HS-27A (cell line): ENCODE results near the gene TJAP1.
"Not testable (repeated sequence)": the region's sequence is repeated elsewhere in the genome, so short reads cannot be mapped to it uniquely, and the experiment has no call there.

Source experiments
- DNase-seq: peaks from one replicate; pipeline ENCODE4 v3.0.0-alpha.2; 2012; ENCODE audit warnings: low read depth, missing footprints

TJAP1 gene

GRCh38 chr6:43481075-43481474 is 3.7 kb downstream of the TJAP1 start:
- DNase-seq = no peak

- DNase-seq = no peak
Measured at GRCh38 chr6:43481591-43482236, 4.3 kb downstream of the TJAP1 start.

GRCh38 chr6:43488667-43489276 is 11.4 kb downstream of the TJAP1 start:
- no peak for DNase-seq

- no peak for DNase-seq
Measured at GRCh38 chr6:43489277-43490072, 12.1 kb downstream of the TJAP1 start.

- DNase-seq = no peak
Measured at GRCh38 chr6:43490523-43490939, 13.2 kb downstream of the TJAP1 start.

- DNase-seq = peak; percentile 65
Measured at GRCh38 chr6:43491750-43492661, 14.6 kb downstream of the TJAP1 start.

- DNase-seq = no peak
Measured at GRCh38 chr6:43492673-43493072, 15.3 kb downstream of the TJAP1 start.

- DNase-seq = no peak
Measured at GRCh38 chr6:43493230-43493629, 15.9 kb downstream of the TJAP1 start.

GRCh38 chr6:43493833-43494232 is 16.5 kb downstream of the TJAP1 start:
- no peak for DNase-seq

GRCh38 chr6:43494321-43494720 is 17.0 kb downstream of the TJAP1 start:
- no peak for DNase-seq

- no peak for DNase-seq
Measured at GRCh38 chr6:43494766-43495165, 17.4 kb downstream of the TJAP1 start.

GRCh38 chr6:43495409-43495941 is 18.1 kb downstream of the TJAP1 start:
- DNase-seq = no peak

- peak; percentile 62 for DNase-seq
Measured at GRCh38 chr6:43496370-43497128, 19.2 kb downstream of the TJAP1 start.

- no peak for DNase-seq
Measured at GRCh38 chr6:43497129-43497396, 19.7 kb downstream of the TJAP1 start.

- DNase-seq = no peak
Measured at GRCh38 chr6:43497689-43498088, 20.3 kb downstream of the TJAP1 start.

- not testable (repeated sequence) for DNase-seq
Measured at GRCh38 chr6:43498291-43498690, 20.9 kb downstream of the TJAP1 start.

GRCh38 chr6:43499028-43499815 is 21.9 kb downstream of the TJAP1 start:
- DNase-seq = no peak

- no peak for DNase-seq
Measured at GRCh38 chr6:43500921-43501320, 23.6 kb downstream of the TJAP1 start.

GRCh38 chr6:43502666-43503065 is 25.3 kb downstream of the TJAP1 start:
- DNase-seq = no peak

- DNase-seq = no peak
Measured at GRCh38 chr6:43503443-43503842, 26.1 kb downstream of the TJAP1 start.
